ENCODE measurements around the gene SLC35A2.
"Not testable (repeated sequence)": the region's sequence is repeated elsewhere in the genome, so short reads cannot be mapped to it uniquely, and the experiment has no call there.

SLC35A2 gene

DNA sequence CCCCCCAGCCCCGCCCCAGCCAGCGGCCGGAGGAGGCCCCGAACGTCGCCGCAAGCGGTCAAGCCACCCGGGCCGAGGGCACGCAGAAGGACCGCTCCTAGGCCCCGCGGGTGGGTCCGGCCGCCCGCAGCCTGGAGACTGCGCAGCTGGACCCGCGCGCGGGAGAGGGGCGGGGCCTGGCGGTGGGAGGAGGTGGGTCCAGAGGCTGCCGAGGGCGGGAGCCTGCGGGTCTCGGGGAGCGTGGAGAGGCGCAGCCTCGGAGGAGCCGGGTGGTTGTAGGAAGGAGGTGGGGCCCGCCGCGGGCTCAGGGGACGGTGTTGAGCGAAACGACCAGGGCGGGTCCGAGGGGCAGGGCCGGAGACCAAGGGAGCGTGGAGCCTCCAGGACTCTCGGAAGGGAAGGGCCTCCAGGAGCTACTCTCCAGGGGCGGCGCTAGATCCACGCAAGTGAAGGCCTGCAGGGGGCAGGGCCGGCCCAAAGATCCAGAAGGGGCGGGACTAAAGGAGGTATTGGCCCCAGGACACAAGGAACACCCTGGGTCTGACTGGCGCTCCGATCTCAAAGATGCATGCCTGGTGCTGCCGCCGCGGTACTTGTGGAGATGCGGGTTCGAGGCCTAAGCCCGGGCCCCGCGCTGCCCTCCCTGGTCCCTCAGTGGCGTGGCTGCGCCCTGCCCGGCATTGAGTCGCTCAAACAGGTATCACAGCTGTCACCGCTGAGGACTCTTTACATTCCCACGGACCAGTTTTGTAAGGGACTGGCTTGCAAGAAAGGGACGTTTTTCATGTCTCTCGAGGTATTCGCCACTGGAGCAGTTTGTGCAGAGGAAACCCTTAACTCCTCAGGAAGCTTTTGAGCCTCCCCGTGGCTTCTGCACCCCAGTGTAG lies 19.8 kb downstream of the SLC35A2 start:
- no peaks in the 10 kb centered on the region for H3K9me3 ChIP-seq (ENCODE audit: insufficient read depth, low read depth, low read length)
- peak overlapping the region; percentile 67 for H3K4me3 ChIP-seq (ENCODE audit: low read length, poor library complexity, severe bottlenecking)
- peaks cover 12% of the 10 kb centered on the region for H4K20me1 ChIP-seq (ENCODE audit: insufficient read depth, low read length, poor library complexity, severe bottlenecking)
- peaks cover 22% of the 10 kb centered on the region; the same call in 1 of the 2 replicates for H3K79me2 ChIP-seq (ENCODE audit: insufficient read depth, low read length)
- H3K9me2 ChIP-seq (replicated peaks; ENCODE audit: low read depth, low read length): no peaks in the 10 kb centered on the region
- no peaks in the 10 kb centered on the region for H3K36me3 ChIP-seq (ENCODE audit: insufficient read depth, low read length)
- no peaks in the 10 kb centered on the region for H3F3A ChIP-seq (ENCODE audit: low read depth)
- H3K27me3 ChIP-seq (ENCODE audit: insufficient read depth, low read length, poor library complexity, severe bottlenecking): no peaks in the 10 kb centered on the region
- no peak overlapping the region for H3K9ac ChIP-seq (ENCODE audit: low read depth, low read length, poor library complexity, severe bottlenecking)
- H3K4me2 ChIP-seq (ENCODE audit: low read depth, low read length, poor library complexity, severe bottlenecking): peak overlapping the region; percentile 76
- TF ChIP-seq CTCF (conservative IDR thresholded peaks at IDR 0.05; ENCODE audit: low read length): peak; percentile 27; the same call in 1 of the 2 replicates
- no peak for TF ChIP-seq EZH2phosphoT487 (IDR thresholded peaks at IDR 0.05; ENCODE audit: borderline replicate concordance)
- H2AFZ ChIP-seq (ENCODE audit: low read length): no peak overlapping the region
- no peaks in the 10 kb centered on the region for H3K4me1 ChIP-seq (ENCODE audit: insufficient read depth, low read length, poor library complexity, severe bottlenecking)

DNA sequence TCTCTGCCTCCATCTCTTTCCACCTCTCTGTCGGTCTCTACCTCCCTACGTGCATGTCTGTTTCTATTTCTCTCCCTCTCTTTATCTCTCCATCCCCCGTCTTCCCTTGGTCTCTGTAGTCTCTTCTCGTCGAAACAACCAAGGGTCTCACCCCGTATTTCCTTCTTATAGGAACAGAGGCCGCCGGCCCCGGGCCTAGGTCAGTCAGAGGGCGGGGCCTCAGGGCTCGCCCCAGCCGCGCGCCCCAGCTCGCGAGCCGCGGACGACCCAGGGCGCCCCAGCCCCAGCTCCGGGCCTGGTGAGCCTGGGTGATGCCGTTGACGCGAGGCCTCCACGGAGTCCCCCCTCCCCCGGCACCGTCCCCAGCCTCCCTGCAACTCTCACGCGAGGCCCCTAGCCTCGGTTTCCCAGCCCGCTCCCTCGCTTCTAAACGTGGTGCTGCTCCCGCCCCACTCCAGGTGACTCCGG lies 20.5 kb downstream of the SLC35A2 start:
- no peak overlapping the region for H3K9ac ChIP-seq (ENCODE audit: low read depth, low read length, poor library complexity, severe bottlenecking)

GRCh38 chrX:48890296-48890925 lies 21.0 kb downstream of the SLC35A2 start:
- Histone ChIP-seq H3K9me2 (replicated peaks; ENCODE audit: low read depth, low read length) (no peaks in the 10 kb centered on the region), H3K4me1 (ENCODE audit: insufficient read depth, low read length, poor library complexity, severe bottlenecking) (no peaks in the 10 kb centered on the region), H2AFZ (ENCODE audit: low read length) (no peak overlapping the region), H3K4me3 (ENCODE audit: low read length, poor library complexity, severe bottlenecking) (no peak overlapping the region), H3K79me2 (ENCODE audit: insufficient read depth, low read length) (peaks cover 10% of the 10 kb centered on the region; the same call in 1 of the 2 replicates), H3F3A (ENCODE audit: low read depth) (no peaks in the 10 kb centered on the region), H3K9me3 (ENCODE audit: insufficient read depth, low read depth, low read length) (no peaks in the 10 kb centered on the region), H3K9ac (ENCODE audit: low read depth, low read length, poor library complexity, severe bottlenecking) (no peak overlapping the region), H3K36me3 (ENCODE audit: insufficient read depth, low read length) (no peaks in the 10 kb centered on the region), H3K4me2 (ENCODE audit: low read depth, low read length, poor library complexity, severe bottlenecking) (no peak overlapping the region), H4K20me1 (ENCODE audit: insufficient read depth, low read length, poor library complexity, severe bottlenecking) (peaks cover 4% of the 10 kb centered on the region), H3K27me3 (ENCODE audit: insufficient read depth, low read length, poor library complexity, severe bottlenecking) (no peaks in the 10 kb centered on the region)
- no peak for TF ChIP-seq CTCF (conservative IDR thresholded peaks at IDR 0.05; ENCODE audit: low read length)
- no peak for TF ChIP-seq EZH2phosphoT487 (IDR thresholded peaks at IDR 0.05; ENCODE audit: borderline replicate concordance)

More for the DNA sequence above, 20.5 kb downstream of the SLC35A2 start:
- H2AFZ ChIP-seq (ENCODE audit: low read length): no peak overlapping the region
- peaks cover 15% of the 10 kb centered on the region; the same call in 1 of the 2 replicates for H3K79me2 ChIP-seq (ENCODE audit: insufficient read depth, low read length)
- TF ChIP-seq EZH2phosphoT487 (IDR thresholded peaks at IDR 0.05; ENCODE audit: borderline replicate concordance): no peak
- no peak for TF ChIP-seq CTCF (conservative IDR thresholded peaks at IDR 0.05; ENCODE audit: low read length)
- H3K27me3 ChIP-seq (ENCODE audit: insufficient read depth, low read length, poor library complexity, severe bottlenecking): no peaks in the 10 kb centered on the region
- H3K4me2 ChIP-seq (ENCODE audit: low read depth, low read length, poor library complexity, severe bottlenecking): peak overlapping the region; percentile 76
- no peaks in the 10 kb centered on the region for H3K4me1 ChIP-seq (ENCODE audit: insufficient read depth, low read length, poor library complexity, severe bottlenecking)
- no peaks in the 10 kb centered on the region for H3K36me3 ChIP-seq (ENCODE audit: insufficient read depth, low read length)
- H3K9me3 ChIP-seq (ENCODE audit: insufficient read depth, low read depth, low read length): no peaks in the 10 kb centered on the region
- no peaks in the 10 kb centered on the region for H3K9me2 ChIP-seq (replicated peaks; ENCODE audit: low read depth, low read length)
- peak overlapping the region; percentile 67 for H3K4me3 ChIP-seq (ENCODE audit: low read length, poor library complexity, severe bottlenecking)
- H3F3A ChIP-seq (ENCODE audit: low read depth): no peaks in the 10 kb centered on the region
- H4K20me1 ChIP-seq (ENCODE audit: insufficient read depth, low read length, poor library complexity, severe bottlenecking): peaks cover 5% of the 10 kb centered on the region

- not testable (repeated sequence) for H3K4me3 ChIP-seq (ENCODE audit: low read length, poor library complexity, severe bottlenecking); H3K4me1 ChIP-seq (ENCODE audit: insufficient read depth, low read length, poor library complexity, severe bottlenecking); H3K4me2 ChIP-seq (ENCODE audit: low read depth, low read length, poor library complexity, severe bottlenecking); H3F3A ChIP-seq (ENCODE audit: low read depth); H3K36me3 ChIP-seq (ENCODE audit: insufficient read depth, low read length); H3K9me2 ChIP-seq (replicated peaks; ENCODE audit: low read depth, low read length); H3K9ac ChIP-seq (ENCODE audit: low read depth, low read length, poor library complexity, severe bottlenecking); H4K20me1 ChIP-seq (ENCODE audit: insufficient read depth, low read length, poor library complexity, severe bottlenecking); H3K79me2 ChIP-seq (ENCODE audit: insufficient read depth, low read length); H2AFZ ChIP-seq (ENCODE audit: low read length); H3K9me3 ChIP-seq (ENCODE audit: insufficient read depth, low read depth, low read length); H3K27me3 ChIP-seq (ENCODE audit: insufficient read depth, low read length, poor library complexity, severe bottlenecking)
Observed at GRCh38 chrX:48886586-48886985, 24.9 kb downstream of the SLC35A2 start.

Measured in Loucy (cell line).